K562 (cell line): ENCODE results near the gene CDC42EP2.

Source experiments
- CREBBP ChIP-seq: IDR thresholded peaks from one replicate; pipeline ENCODE4 v1.6.1; 2012; ENCODE audit warnings: low read depth, mild to moderate bottlenecking, control low read depth, inconsistent platforms, low read length
- ZBTB7A ChIP-seq: IDR thresholded peaks from 2 replicates; pipeline ENCODE4 v1.6.1; 2011; ENCODE audit warnings: low read depth, mild to moderate bottlenecking, low read length, moderate library complexity, borderline replicate concordance; ENCODE audit not compliant: control insufficient read depth

DNA sequence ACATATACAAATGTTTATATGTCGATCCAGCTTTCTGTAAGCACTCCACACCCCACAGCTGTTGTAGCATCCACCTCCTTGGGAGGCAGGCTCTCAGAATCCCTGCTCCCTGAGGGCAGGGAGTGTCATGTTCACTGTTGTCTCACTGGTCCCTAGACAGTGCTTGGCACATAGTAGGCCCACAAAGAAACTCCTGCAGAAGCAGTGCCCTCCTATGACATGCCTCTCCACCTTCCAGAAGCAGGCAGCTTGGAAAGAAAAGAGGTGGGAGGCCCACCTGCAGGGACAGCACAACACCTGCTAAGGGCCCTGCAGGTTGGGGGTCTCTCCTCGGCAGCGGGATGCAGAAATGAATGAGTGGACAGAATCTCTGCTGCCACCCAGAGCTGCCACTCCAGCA is 11.1 kb upstream of the CDC42EP2 start:
- TF ChIP-seq ZBTB7A (no peak), CREBBP (no peak)
